Osteocyte (in vitro differentiated cells): ENCODE measurements around the gene USP5. TPM values are rescaled to one million over a fixed set of nuclear protein-coding genes. Genes with fewer than 3 reads are reported as not detected.
"Not testable (repeated sequence)": the region's sequence is repeated elsewhere in the genome, so short reads cannot be mapped to it uniquely, and the experiment has no call there.

Source experiments
- DNase-seq: peaks from one replicate; pipeline ENCODE4 v3.0.0; 2021; ENCODE audit warnings: mixed read lengths; ENCODE audit not compliant: unreplicated experiment; ENCODE audit errors: extremely low spot score
- H3K27ac Mint-ChIP-seq: one replicate; pipeline ENCODE4 v1.8.0; 2021; ENCODE audit warnings: mild to moderate bottlenecking, mixed read lengths; ENCODE audit not compliant: unreplicated experiment
- H3K27me3 Mint-ChIP-seq: one replicate; pipeline ENCODE4 v1.8.0; 2021; ENCODE audit warnings: mixed read lengths; ENCODE audit not compliant: unreplicated experiment
- H3K36me3 Mint-ChIP-seq: one replicate; pipeline ENCODE4 v1.8.0; 2021; ENCODE audit warnings: mixed read lengths; ENCODE audit not compliant: unreplicated experiment
- H3K4me1 Mint-ChIP-seq: one replicate; pipeline ENCODE4 v1.8.0; 2021; ENCODE audit warnings: mixed read lengths; ENCODE audit not compliant: unreplicated experiment
- H3K4me3 Mint-ChIP-seq: one replicate; pipeline ENCODE4 v1.8.0; 2021; ENCODE audit warnings: mild to moderate bottlenecking, moderate library complexity, mixed read lengths; ENCODE audit not compliant: unreplicated experiment
- H3K9me3 Mint-ChIP-seq: one replicate; pipeline ENCODE4 v1.8.0; 2021; ENCODE audit warnings: mixed read lengths; ENCODE audit not compliant: unreplicated experiment
- CTCF ChIP-seq: fragments of 200-600 bp; sonication (generic); IDR thresholded peaks from 2 replicates; pipeline ENCODE4 v1.5.0; 2021; ENCODE audit warnings: antibody characterized with exemption, mild to moderate bottlenecking, moderate library complexity
- total RNA-seq: library from RNA; stranded (reverse); gene quantifications from 2 replicates; pipeline ENCODE4 v1.2.1, GENCODE V29; 2021

Gene USP5
- total RNA-seq, 1 donor from 2014 or later = 114 TPM

- no peak overlapping the region for H3K4me3 Mint-ChIP-seq
- TF ChIP-seq CTCF = no peak
- no peaks in the 10 kb centered on the region for H3K36me3 Mint-ChIP-seq
- no peaks in the 10 kb centered on the region for H3K9me3 Mint-ChIP-seq
- H3K4me1 Mint-ChIP-seq = no peaks in the 10 kb centered on the region
- H3K27ac Mint-ChIP-seq = no peak overlapping the region
- H3K27me3 Mint-ChIP-seq = no peaks in the 10 kb centered on the region
- DNase-seq = no peak
Measured at GRCh38 chr12:6905414-6906040, 53.6 kb downstream of the USP5 start.

DNA sequence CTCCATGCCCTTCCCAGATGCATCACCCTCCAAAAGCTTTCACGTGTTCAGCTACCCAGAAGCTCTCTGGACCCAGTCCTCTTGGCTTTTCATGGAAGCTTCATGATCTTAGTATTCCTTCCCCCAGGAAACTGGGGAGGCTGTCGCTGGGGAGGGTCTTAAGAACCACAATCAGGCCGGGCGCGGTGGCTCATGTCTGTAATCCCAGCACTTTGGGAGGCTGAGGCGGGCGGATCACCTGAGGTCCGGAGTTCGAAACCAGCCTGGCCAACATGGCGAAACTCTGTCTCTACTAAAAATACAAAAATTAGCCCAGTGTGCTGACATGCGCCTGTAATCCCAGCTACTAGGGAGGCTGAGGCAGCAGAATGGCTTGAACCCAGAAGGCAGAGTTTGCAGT lies 56.2 kb downstream of the USP5 start:
- H3K4me3 Mint-ChIP-seq, H3K27me3 Mint-ChIP-seq, H3K36me3 Mint-ChIP-seq, H3K27ac Mint-ChIP-seq, DNase-seq, H3K9me3 Mint-ChIP-seq, H3K4me1 Mint-ChIP-seq: not testable (repeated sequence)

- DNase-seq = no peak
- H3K9me3 Mint-ChIP-seq = no peaks in the 10 kb centered on the region
- H3K36me3 Mint-ChIP-seq = no peaks in the 10 kb centered on the region
- H3K27ac Mint-ChIP-seq = no peak overlapping the region
- H3K27me3 Mint-ChIP-seq = no peaks in the 10 kb centered on the region
- peaks cover 7% of the 10 kb centered on the region for H3K4me1 Mint-ChIP-seq
- TF ChIP-seq CTCF = no peak
- H3K4me3 Mint-ChIP-seq = no peak overlapping the region
Measured at GRCh38 chr12:6909421-6910145, 57.6 kb downstream of the USP5 start.

GRCh38 chr12:6912164-6912935 lies 60.4 kb downstream of the USP5 start:
- peaks cover 18% of the 10 kb centered on the region for H3K4me1 Mint-ChIP-seq
- H3K27ac Mint-ChIP-seq = no peak overlapping the region
- H3K9me3 Mint-ChIP-seq = no peaks in the 10 kb centered on the region
- peaks cover 1% of the 10 kb centered on the region for H3K36me3 Mint-ChIP-seq
- DNase-seq = no peak
- H3K27me3 Mint-ChIP-seq = no peaks in the 10 kb centered on the region
- no peak for TF ChIP-seq CTCF
- H3K4me3 Mint-ChIP-seq = no peak overlapping the region

DNA sequence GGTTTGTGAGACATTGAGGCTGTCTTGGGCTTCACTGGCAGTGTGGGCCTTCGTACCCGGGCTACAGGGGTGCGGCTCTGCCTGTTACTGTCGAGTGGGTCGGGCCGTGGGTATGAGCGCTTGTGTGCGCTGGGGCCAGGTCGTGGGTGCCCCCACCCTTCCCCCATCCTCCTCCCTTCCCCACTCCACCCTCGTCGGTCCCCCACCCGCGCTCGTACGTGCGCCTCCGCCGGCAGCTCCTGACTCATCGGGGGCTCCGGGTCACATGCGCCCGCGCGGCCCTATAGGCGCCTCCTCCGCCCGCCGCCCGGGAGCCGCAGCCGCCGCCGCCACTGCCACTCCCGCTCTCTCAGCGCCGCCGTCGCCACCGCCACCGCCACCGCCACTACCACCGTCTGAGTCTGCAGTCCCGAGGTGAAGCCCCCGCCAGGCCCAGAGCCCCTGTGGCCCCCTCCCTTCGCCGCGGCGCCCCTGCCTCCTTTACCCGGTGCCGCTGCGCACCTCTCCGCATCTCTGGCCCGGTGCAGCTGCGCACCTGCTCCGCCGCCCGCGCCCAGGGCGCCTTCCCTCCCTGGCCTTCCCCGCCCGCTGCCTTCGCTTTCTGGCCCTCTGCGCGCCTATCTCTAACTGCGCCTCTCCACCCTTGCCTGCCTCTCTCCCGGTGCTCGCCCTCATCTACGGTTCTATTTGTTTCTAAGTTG lies 62.4 kb downstream of the USP5 start, which contains the start of gene ENO2:
ENO2 (plus strand) TSS at position 335 of the 701 bp plus-strand sequence. CDS start 1,253 bp downstream, outside the sequence.
- Mint-ChIP-seq H3K9me3 (no peaks in the 10 kb centered on the region), H3K4me1 (peaks cover 18% of the 10 kb centered on the region)
- DNase-seq = peak; percentile 90

More for the DNA sequence above, 62.4 kb downstream of the USP5 start, which contains the start of gene ENO2:
- no peak for TF ChIP-seq CTCF
- Mint-ChIP-seq H3K27ac (peak within 1 kb of the TSS; percentile 11), H3K27me3 (no peaks in the 10 kb centered on the region), H3K4me3 (peak within 1 kb of the TSS; percentile 81), H3K36me3 (peaks cover 4% of the 10 kb centered on the region)
